ENCODE data around the gene SLC27A2. TPM values are rescaled to one million over a fixed set of nuclear protein-coding genes. Genes with fewer than 3 reads are reported as not detected.

SLC27A2 gene
- total and polyA plus RNA-seq, 4 donors = 80.2 to 504 (median 216) TPM

GRCh38 chr15:50190166-50190570 is 8.2 kb downstream of the SLC27A2 start:
- no peaks in the 10 kb centered on the region for H3K27me3 ChIP-seq (ENCODE audit: control insufficient read depth in 4 of 4, insufficient read depth in 4 of 4, low read length in 3 of 4)
- no peak overlapping the region for H3K4me3 ChIP-seq (ENCODE audit: low read depth in 1 of 3, low read length in 3 of 3)
- DNase-seq (ENCODE audit: low spot score) = no peak
- H3K4me1 ChIP-seq (ENCODE audit: control insufficient read depth in 4 of 4, insufficient read depth in 4 of 4, low read length in 3 of 4) = peaks cover 15 to 50% (median 40%) of the 10 kb centered on the region in 4 donors
- H3K36me3 ChIP-seq (ENCODE audit: control insufficient read depth in 4 of 4, insufficient read depth in 3 of 4, low read depth in 1 of 4, low read length in 3 of 4) = peaks cover 0 to 3% (median 1%) of the 10 kb centered on the region in 4 donors
- no peaks in the 10 kb centered on the region for H3K9me3 ChIP-seq (ENCODE audit: control insufficient read depth in 4 of 4, low read length in 3 of 4)
- H3K9ac ChIP-seq (ENCODE audit: low read depth in 1 of 2, low read length in 2 of 2) = no peak overlapping the region
- no peak for TF ChIP-seq MAX (IDR thresholded peaks at IDR 0.05)
- no peak for TF ChIP-seq TAF1 (conservative IDR thresholded peaks at IDR 0.05)
- peak; percentile 27 to 52 for TF ChIP-seq RXRA (IDR thresholded peaks at IDR 0.05)
- peak; percentile 26 for TF ChIP-seq SP1 (IDR thresholded peaks at IDR 0.05)
- peak; percentile 70 to 76 for TF ChIP-seq HNF4A (conservative IDR thresholded peaks at IDR 0.05)
- TF ChIP-seq YY1 (IDR thresholded peaks at IDR 0.05) = peak; percentile 24
- peak in 1 of 2 donors; percentile 45 for TF ChIP-seq JUND (IDR thresholded peaks at IDR 0.05)
- TF ChIP-seq RAD21 (IDR thresholded peaks at IDR 0.05) = peak in 1 of 2 donors; percentile 20
- peak overlapping the region in 1 of 2 donors; percentile 22 for H3K27ac ChIP-seq (ENCODE audit: low read depth in 1 of 2, low read length in 2 of 2)

GRCh38 chr15:50190723-50191122 is 8.7 kb downstream of the SLC27A2 start:
- no peak overlapping the region for H3K9ac ChIP-seq (ENCODE audit: low read depth in 1 of 2, low read length in 2 of 2)
- 43% methylated on average over 1 of the region's 1 CpG for WGBS

More at GRCh38 chr15:50190723-50191122, 8.7 kb downstream of the SLC27A2 start:
- DNase-seq (ENCODE audit: low spot score) = no peak
- Histone ChIP-seq H3K36me3 (ENCODE audit: control insufficient read depth in 4 of 4, insufficient read depth in 3 of 4, low read depth in 1 of 4, low read length in 3 of 4) (peaks cover 0 to 3% (median 1%) of the 10 kb centered on the region in 4 donors), H3K4me3 (ENCODE audit: low read depth in 1 of 3, low read length in 3 of 3) (no peak overlapping the region), H3K27ac (ENCODE audit: low read depth in 1 of 2, low read length in 2 of 2) (peak overlapping the region; percentile 20 to 30), H3K27me3 (ENCODE audit: control insufficient read depth in 4 of 4, insufficient read depth in 4 of 4, low read length in 3 of 4) (no peaks in the 10 kb centered on the region), H3K4me1 (ENCODE audit: control insufficient read depth in 4 of 4, insufficient read depth in 4 of 4, low read length in 3 of 4) (peaks cover 15 to 48% (median 40%) of the 10 kb centered on the region in 4 donors), H3K9me3 (ENCODE audit: control insufficient read depth in 4 of 4, low read length in 3 of 4) (no peaks in the 10 kb centered on the region)
- TF ChIP-seq RXRA (IDR thresholded peaks at IDR 0.05) (no peak), HNF4A (conservative IDR thresholded peaks at IDR 0.05) (no peak), RAD21 (IDR thresholded peaks at IDR 0.05) (no peak), YY1 (IDR thresholded peaks at IDR 0.05) (no peak), SP1 (IDR thresholded peaks at IDR 0.05) (no peak), JUND (IDR thresholded peaks at IDR 0.05) (no peak), TAF1 (conservative IDR thresholded peaks at IDR 0.05) (no peak), FOXA2 (IDR thresholded peaks at IDR 0.05) (no peak), EGR1 (IDR thresholded peaks at IDR 0.05; ENCODE audit: low read depth in 2 of 2) (no peak), HNF4G (IDR thresholded peaks at IDR 0.05) (no peak), FOXA1 (IDR thresholded peaks at IDR 0.05) (no peak), GABPA (IDR thresholded peaks at IDR 0.05 in 1 of 2, conservative IDR thresholded peaks at IDR 0.05 in 1 of 2) (no peak), MAX (IDR thresholded peaks at IDR 0.05) (no peak), NR2F2 (IDR thresholded peaks at IDR 0.05) (no peak)
- TF ChIP-seq, protein P1, sequence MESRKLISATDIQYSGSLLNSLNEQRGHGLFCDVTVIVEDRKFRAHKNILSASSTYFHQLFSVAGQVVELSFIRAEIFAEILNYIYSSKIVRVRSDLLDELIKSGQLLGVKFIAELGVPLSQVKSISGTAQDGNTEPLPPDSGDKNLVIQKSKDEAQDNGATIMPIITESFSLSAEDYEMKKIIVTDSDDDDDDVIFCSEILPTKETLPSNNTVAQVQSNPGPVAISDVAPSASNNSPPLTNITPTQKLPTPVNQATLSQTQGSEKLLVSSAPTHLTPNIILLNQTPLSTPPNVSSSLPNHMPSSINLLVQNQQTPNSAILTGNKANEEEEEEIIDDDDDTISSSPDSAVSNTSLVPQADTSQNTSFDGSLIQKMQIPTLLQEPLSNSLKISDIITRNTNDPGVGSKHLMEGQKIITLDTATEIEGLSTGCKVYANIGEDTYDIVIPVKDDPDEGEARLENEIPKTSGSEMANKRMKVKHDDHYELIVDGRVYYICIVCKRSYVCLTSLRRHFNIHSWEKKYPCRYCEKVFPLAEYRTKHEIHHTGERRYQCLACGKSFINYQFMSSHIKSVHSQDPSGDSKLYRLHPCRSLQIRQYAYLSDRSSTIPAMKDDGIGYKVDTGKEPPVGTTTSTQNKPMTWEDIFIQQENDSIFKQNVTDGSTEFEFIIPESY (IDR thresholded peaks at IDR 0.05) = no peak
- TF ChIP-seq, protein P2, sequence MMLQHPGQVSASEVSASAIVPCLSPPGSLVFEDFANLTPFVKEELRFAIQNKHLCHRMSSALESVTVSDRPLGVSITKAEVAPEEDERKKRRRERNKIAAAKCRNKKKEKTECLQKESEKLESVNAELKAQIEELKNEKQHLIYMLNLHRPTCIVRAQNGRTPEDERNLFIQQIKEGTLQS (IDR thresholded peaks at IDR 0.05) = no peak
- TF ChIP-seq, protein P3, sequence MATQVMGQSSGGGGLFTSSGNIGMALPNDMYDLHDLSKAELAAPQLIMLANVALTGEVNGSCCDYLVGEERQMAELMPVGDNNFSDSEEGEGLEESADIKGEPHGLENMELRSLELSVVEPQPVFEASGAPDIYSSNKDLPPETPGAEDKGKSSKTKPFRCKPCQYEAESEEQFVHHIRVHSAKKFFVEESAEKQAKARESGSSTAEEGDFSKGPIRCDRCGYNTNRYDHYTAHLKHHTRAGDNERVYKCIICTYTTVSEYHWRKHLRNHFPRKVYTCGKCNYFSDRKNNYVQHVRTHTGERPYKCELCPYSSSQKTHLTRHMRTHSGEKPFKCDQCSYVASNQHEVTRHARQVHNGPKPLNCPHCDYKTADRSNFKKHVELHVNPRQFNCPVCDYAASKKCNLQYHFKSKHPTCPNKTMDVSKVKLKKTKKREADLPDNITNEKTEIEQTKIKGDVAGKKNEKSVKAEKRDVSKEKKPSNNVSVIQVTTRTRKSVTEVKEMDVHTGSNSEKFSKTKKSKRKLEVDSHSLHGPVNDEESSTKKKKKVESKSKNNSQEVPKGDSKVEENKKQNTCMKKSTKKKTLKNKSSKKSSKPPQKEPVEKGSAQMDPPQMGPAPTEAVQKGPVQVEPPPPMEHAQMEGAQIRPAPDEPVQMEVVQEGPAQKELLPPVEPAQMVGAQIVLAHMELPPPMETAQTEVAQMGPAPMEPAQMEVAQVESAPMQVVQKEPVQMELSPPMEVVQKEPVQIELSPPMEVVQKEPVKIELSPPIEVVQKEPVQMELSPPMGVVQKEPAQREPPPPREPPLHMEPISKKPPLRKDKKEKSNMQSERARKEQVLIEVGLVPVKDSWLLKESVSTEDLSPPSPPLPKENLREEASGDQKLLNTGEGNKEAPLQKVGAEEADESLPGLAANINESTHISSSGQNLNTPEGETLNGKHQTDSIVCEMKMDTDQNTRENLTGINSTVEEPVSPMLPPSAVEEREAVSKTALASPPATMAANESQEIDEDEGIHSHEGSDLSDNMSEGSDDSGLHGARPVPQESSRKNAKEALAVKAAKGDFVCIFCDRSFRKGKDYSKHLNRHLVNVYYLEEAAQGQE (IDR thresholded peaks at IDR 0.05) = no peak
- TF ChIP-seq, protein P4, sequence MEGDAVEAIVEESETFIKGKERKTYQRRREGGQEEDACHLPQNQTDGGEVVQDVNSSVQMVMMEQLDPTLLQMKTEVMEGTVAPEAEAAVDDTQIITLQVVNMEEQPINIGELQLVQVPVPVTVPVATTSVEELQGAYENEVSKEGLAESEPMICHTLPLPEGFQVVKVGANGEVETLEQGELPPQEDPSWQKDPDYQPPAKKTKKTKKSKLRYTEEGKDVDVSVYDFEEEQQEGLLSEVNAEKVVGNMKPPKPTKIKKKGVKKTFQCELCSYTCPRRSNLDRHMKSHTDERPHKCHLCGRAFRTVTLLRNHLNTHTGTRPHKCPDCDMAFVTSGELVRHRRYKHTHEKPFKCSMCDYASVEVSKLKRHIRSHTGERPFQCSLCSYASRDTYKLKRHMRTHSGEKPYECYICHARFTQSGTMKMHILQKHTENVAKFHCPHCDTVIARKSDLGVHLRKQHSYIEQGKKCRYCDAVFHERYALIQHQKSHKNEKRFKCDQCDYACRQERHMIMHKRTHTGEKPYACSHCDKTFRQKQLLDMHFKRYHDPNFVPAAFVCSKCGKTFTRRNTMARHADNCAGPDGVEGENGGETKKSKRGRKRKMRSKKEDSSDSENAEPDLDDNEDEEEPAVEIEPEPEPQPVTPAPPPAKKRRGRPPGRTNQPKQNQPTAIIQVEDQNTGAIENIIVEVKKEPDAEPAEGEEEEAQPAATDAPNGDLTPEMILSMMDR (IDR thresholded peaks at IDR 0.05; ENCODE audit: low read depth, low read length, missing input control) = no peak
